HUDEP-2 (cell line): ENCODE results near the gene WFDC10A.
A peak's percentile ranks its signal among the peaks of the same experiment; 100 is the strongest.
"Not testable (repeated sequence)": the region's sequence is repeated elsewhere in the genome, so short reads cannot be mapped to it uniquely, and the experiment has no call there.

Experiments used
- DNase-seq, 76 experiments: peaks; one replicate each; lab custom pipeline; 2025; ENCODE audit not compliant: unreplicated experiment in 76 of 76; lab: John Stamatoyannopoulos, UW

WFDC10A gene

GRCh38 chr20:45629496-45630100, at the start of gene WFDC10A:
WFDC10A (plus strand) TSS chr20:45629739; CDS start chr20:45629814, 75 bp downstream.
- peak in 33 of 76 experiments; percentile 0 to 49 (median 9) for DNase-seq

- peak in 3 of 76 experiments; percentile 1 to 20 (median 5) for DNase-seq
Observed at GRCh38 chr20:45581702-45582101, 47.8 kb upstream of the WFDC10A start.

- no peak for DNase-seq
Observed at GRCh38 chr20:45583502-45583901, 46.0 kb upstream of the WFDC10A start.

- not testable (repeated sequence) for DNase-seq
Observed at GRCh38 chr20:45584294-45584693, 45.2 kb upstream of the WFDC10A start.

- not testable (repeated sequence) for DNase-seq
Observed at GRCh38 chr20:45585986-45586385, 43.6 kb upstream of the WFDC10A start.

GRCh38 chr20:45588800-45589199, 40.7 kb upstream of the WFDC10A start:
- DNase-seq = no peak

- no peak for DNase-seq
Observed at GRCh38 chr20:45589725-45590124, 39.8 kb upstream of the WFDC10A start.

GRCh38 chr20:45592574-45593189, 36.9 kb upstream of the WFDC10A start:
- DNase-seq = peak in 40 of 76 experiments; percentile 1 to 62 (median 35)

GRCh38 chr20:45593498-45593897, 36.0 kb upstream of the WFDC10A start:
- DNase-seq = no peak

GRCh38 chr20:45595235-45595634, 34.3 kb upstream of the WFDC10A start:
- DNase-seq = no peak

GRCh38 chr20:45607810-45608209, 21.7 kb upstream of the WFDC10A start:
- DNase-seq = no peak

- DNase-seq = no peak
Observed at GRCh38 chr20:45611054-45611453, 18.5 kb upstream of the WFDC10A start.

GRCh38 chr20:45612314-45612713, 17.2 kb upstream of the WFDC10A start:
- DNase-seq = no peak

GRCh38 chr20:45617591-45617990, 11.9 kb upstream of the WFDC10A start:
- no peak for DNase-seq

- no peak for DNase-seq
Observed at GRCh38 chr20:45621593-45621992, 7.9 kb upstream of the WFDC10A start.

GRCh38 chr20:45626540-45626939, 3.0 kb upstream of the WFDC10A start:
- no peak for DNase-seq

GRCh38 chr20:45630371-45630770, 832 bp downstream of the WFDC10A start:
- no peak for DNase-seq

GRCh38 chr20:45631184-45631583, 1.6 kb downstream of the WFDC10A start, which contains the start of gene WFDC9:
WFDC9 (minus strand) TSS chr20:45631284; CDS start chr20:45610181, 21,103 bp downstream.
- DNase-seq = no peak

GRCh38 chr20:45636513-45636912, 7.0 kb downstream of the WFDC10A start:
- DNase-seq = no peak

GRCh38 chr20:45639687-45640086, 10.1 kb downstream of the WFDC10A start:
- no peak for DNase-seq

- DNase-seq = not testable (repeated sequence)
Observed at GRCh38 chr20:45641076-45641475, 11.5 kb downstream of the WFDC10A start.

GRCh38 chr20:45645869-45646268, 16.3 kb downstream of the WFDC10A start:
- not testable (repeated sequence) for DNase-seq
